Choroid plexus epithelial cell (primary cell): Measurements from ENCODE around the gene STRADB.
"Not testable (repeated sequence)": the region's sequence is repeated elsewhere in the genome, so short reads cannot be mapped to it uniquely, and the experiment has no call there.

Experiments used
- DNase-seq: peaks from one replicate; pipeline ENCODE4 v3.0.0-alpha.2; 2010; ENCODE audit warnings: low read depth
- H3K4me3 ChIP-seq: 2 replicates; pipeline ENCODE4 v1.5.1; 2011; ENCODE audit warnings: low read depth, mild to moderate bottlenecking, control low read depth, low read length, moderate library complexity
- CTCF ChIP-seq: conservative IDR thresholded peaks from 2 replicates; pipeline ENCODE4 v1.5.1; 2011; ENCODE audit warnings: low read depth, mild to moderate bottlenecking, control low read depth, inconsistent platforms, low read length, moderate library complexity

STRADB gene

DNA sequence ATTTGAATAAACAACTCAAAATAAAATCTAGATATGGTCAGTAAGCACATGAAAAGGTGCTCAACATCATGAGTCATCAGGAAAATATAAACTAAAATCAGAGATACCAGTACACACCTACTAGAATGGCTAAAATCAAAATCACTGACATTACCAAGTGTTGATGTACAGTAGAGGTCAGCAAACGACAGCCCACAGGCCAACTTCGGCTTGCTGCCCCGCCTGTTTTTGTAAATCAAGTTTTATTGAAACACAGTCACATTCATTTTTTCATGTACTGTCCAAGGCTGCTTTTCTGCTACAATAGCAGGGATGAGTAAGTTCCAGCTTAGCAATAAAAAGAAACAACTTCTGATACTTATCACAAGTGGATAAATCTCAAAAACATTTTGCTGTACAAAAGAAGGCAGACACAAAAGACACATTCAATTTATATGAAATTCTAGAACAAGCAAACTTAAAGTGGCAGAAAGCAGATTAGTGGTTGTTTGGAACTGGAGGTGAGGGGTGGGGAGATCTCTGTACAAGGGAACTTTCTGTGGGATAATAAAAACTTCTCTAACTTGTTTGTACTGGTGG, 32.4 kb upstream of the STRADB start:
- DNase-seq, result no peak
- no peak for TF ChIP-seq CTCF
- H3K4me3 ChIP-seq, result no peak overlapping the region

- H3K4me3 ChIP-seq, result no peak overlapping the region
- no peak for DNase-seq
- TF ChIP-seq CTCF, result no peak
Observed at GRCh38 chr2:201419986-201420385, 31.6 kb upstream of the STRADB start.

DNA sequence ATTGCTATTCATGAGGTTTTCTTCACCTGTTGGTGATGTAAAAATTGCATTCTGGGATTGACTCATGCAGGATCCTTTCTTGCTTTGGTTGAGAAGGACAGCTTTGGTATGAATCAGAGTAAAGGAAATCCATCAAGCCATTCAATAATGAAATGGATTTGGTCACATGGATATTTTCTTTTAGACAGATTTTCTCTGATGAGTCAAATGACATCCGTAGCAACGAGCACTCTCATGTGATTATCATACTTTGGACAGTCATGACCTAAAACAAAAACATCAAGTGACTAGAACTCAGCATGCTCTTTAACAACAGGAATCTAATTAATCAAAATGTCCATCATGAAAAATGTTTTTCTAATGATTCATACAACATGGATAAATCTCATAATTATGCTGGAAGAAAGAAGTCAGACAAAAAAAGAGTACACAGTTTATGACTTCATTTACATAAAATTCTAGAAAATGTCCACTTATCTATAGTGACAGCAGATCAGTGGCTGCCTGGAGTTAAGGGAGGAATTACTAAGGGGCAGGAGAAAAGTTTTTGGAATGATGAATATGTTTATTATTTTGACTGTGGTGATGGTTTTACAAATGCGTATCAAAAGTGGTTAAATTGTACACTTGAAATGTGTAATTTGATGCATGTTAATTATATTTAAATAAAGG, 31.0 kb upstream of the STRADB start:
- no peak for TF ChIP-seq CTCF
- peak; percentile 69 for DNase-seq
- H3K4me3 ChIP-seq, result no peak overlapping the region

DNA sequence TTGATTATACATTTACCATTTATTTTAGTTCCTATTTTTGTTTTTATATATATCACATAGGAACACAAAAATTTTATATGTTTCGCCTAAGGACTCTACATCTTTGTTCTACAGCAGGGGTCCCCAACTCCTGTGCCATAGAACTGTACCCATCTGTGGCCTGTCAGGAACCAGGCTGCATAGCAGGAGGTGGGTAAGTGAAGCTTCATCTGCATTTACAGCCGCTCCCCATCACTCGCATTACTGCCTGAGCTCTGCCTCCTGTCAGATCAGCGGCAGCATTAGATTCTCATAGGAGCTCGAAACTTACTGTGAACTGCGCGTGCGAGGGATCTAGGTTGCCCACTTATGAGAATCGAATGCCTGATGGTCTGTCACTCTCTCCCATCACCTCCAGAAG, 25.6 kb upstream of the STRADB start:
- TF ChIP-seq CTCF, result no peak
- no peak overlapping the region for H3K4me3 ChIP-seq
- no peak for DNase-seq

DNA sequence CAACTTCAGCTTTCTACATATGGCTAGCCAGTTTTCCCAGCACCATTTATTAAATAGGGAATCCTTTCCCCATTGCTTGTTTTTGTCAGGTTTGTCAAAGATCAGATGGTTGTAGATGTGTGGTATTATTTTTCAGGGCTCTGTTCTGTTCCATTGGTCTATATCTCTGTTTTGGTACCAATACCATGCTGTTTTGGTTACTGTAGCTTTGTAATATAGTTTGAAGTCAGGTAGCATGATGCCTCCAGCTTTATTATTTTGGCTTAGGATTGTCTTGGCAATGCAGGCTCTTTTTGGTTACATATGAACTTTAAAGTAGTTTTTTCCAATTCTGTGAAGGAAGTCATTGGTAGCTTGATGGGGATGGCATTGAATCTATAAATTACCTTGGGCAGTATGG, 23.2 kb upstream of the STRADB start:
- not testable (repeated sequence) for DNase-seq

GRCh38 chr2:201429835-201430234, 21.7 kb upstream of the STRADB start:
- not testable (repeated sequence) for DNase-seq, H3K4me3 ChIP-seq

More for the DNA sequence above, 23.2 kb upstream of the STRADB start:
- H3K4me3 ChIP-seq, result not testable (repeated sequence)

DNA sequence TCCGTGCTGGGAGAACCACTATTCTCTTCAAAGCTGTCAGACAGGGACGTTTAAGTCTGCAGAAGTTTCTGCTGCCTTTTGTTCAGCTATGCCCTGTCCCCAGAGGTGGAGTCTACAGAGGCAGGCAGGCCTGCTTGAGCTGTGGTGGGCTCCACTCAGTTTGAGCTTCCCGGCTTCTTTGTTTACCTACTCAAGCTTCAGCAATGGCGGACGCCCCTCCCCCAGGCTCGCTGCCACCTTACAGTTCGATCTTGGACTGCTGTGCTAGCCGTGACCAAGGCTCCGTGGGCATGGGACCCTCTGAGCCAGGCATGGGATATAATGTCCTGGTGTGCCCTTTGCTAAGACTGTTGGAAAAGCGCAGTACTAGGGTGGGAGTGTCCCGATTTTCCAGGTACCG, 21.2 kb upstream of the STRADB start:
- H3K4me3 ChIP-seq, DNase-seq: not testable (repeated sequence)

DNA sequence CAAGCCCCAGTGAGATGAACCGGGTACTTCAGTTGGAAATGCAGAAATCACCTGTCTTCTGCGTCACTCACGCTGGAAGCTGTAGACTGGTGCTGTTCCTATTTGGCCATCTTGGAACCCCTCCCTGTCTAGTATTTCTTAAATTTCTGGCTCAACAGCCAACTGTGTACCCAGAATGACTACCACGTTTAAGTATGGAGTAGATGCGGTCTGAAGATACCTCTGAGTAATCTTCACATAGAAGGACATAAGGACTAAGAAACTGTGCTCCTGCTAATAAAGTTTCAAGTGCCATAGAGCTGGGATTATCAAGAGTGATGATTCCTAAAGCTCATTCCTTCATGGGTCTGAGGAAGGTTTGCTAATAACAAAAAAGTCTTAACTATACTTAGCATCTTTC, 20.7 kb upstream of the STRADB start:
- DNase-seq, result no peak
- H3K4me3 ChIP-seq, result no peak overlapping the region
- TF ChIP-seq CTCF, result no peak
